ENCODE data around the gene HBB. TPM values are rescaled to one million over a fixed set of nuclear protein-coding genes. Genes with fewer than 3 reads are reported as not detected.

HBB gene
- total RNA-seq, 4 donors from 2014 or later = 1.1 to 2.0 TPM; not detected in 2

- Histone ChIP-seq H3K4me3 (no peak overlapping the region), H3K4me1 (no peaks in the 10 kb centered on the region), H3K27me3 (no peaks in the 10 kb centered on the region), H3K9me3 (no peaks in the 10 kb centered on the region), H3K27ac (no peak overlapping the region), H3K36me3 (no peaks in the 10 kb centered on the region)
- in situ Hi-C loops (cut with MboI; ENCODE audit: low pct_ligation_motif_present in 1 of 4, low pct_unique_long_range_greater_than_20kb in 1 of 4, low sequenced_read_pairs in 3 of 4) = no loop called here
- intact Hi-C loops (cut with DNase I; ENCODE audit: low total_unique reads) = no loop called here
- TF ChIP-seq EP300 (IDR thresholded peaks at IDR 0.05; ENCODE audit: low read depth) = no peak
- 64 to 80% methylated on average over 1 to 2 of the region's 2 CpGs for WGBS, 2 donors (ENCODE audit: low coverage in 1 of 2)
- DNase-seq = no peak
Measured at GRCh38 chr11:5203366-5203765, 23.5 kb downstream of the HBB start.

- Histone ChIP-seq H3K27me3 (no peaks in the 10 kb centered on the region), H3K36me3 (no peaks in the 10 kb centered on the region), H3K4me1 (no peaks in the 10 kb centered on the region), H3K27ac (no peak within 1 kb of the TSS), H3K4me3 (no peak within 1 kb of the TSS), H3K9me3 (no peaks in the 10 kb centered on the region)
- 19 to 29% methylated on average over 1 of the region's 1 CpG for WGBS, 2 donors (ENCODE audit: low coverage in 1 of 2)
- DNase-seq = no peak
- TF ChIP-seq CTCF (IDR thresholded peaks at IDR 0.05) (no peak), POLR2A (IDR thresholded peaks at IDR 0.05) (no peak), EP300 (IDR thresholded peaks at IDR 0.05; ENCODE audit: low read depth) (no peak), POLR2AphosphoS5 (IDR thresholded peaks at IDR 0.05) (no peak)
- intact Hi-C loops (cut with DNase I; ENCODE audit: low total_unique reads) = no loop called here
- in situ Hi-C loops (cut with MboI; ENCODE audit: low pct_ligation_motif_present in 1 of 4, low pct_unique_long_range_greater_than_20kb in 1 of 4, low sequenced_read_pairs in 3 of 4) = no loop called here
Measured at GRCh38 chr11:5200582-5200981, 26.3 kb downstream of the HBB start, which contains the start of gene OR51V1. Gene OR51V1, minus strand, starts transcription at chr11:5200682. Its CDS starts 0 bp downstream, at chr11:5200682.

GRCh38 chr11:5198285-5198684 is 28.6 kb downstream of the HBB start:
- no peaks in the 10 kb centered on the region for H3K4me1 ChIP-seq
- no peak for DNase-seq
- in situ Hi-C loops (cut with MboI; ENCODE audit: low pct_ligation_motif_present in 1 of 4, low pct_unique_long_range_greater_than_20kb in 1 of 4, low sequenced_read_pairs in 3 of 4) (no loop called here), intact Hi-C loops (cut with DNase I; ENCODE audit: low total_unique reads) (no loop called here)
- no peak for TF ChIP-seq POLR2AphosphoS5 (IDR thresholded peaks at IDR 0.05)
- H3K4me3 ChIP-seq = no peak overlapping the region
- H3K27ac ChIP-seq = no peak overlapping the region
- H3K9me3 ChIP-seq = no peaks in the 10 kb centered on the region
- H3K36me3 ChIP-seq = no peaks in the 10 kb centered on the region
- no peaks in the 10 kb centered on the region for H3K27me3 ChIP-seq

- in situ Hi-C loops (cut with MboI; ENCODE audit: low pct_ligation_motif_present in 1 of 4, low pct_unique_long_range_greater_than_20kb in 1 of 4, low sequenced_read_pairs in 3 of 4) (no loop called here), intact Hi-C loops (cut with DNase I; ENCODE audit: low total_unique reads) (no loop called here)
- no peak overlapping the region for H3K4me3 ChIP-seq
- H3K36me3 ChIP-seq = no peaks in the 10 kb centered on the region
- DNase-seq = no peak
- no peaks in the 10 kb centered on the region for H3K4me1 ChIP-seq
- no peaks in the 10 kb centered on the region for H3K9me3 ChIP-seq
- WGBS, 2 donors (ENCODE audit: low coverage in 1 of 2) = 44 to 73% methylated on average over 1 to 3 of the region's 3 CpGs
- H3K27ac ChIP-seq = no peak overlapping the region
- TF ChIP-seq POLR2A (IDR thresholded peaks at IDR 0.05) (no peak), CTCF (IDR thresholded peaks at IDR 0.05) (no peak), POLR2AphosphoS5 (IDR thresholded peaks at IDR 0.05) (no peak), EP300 (IDR thresholded peaks at IDR 0.05; ENCODE audit: low read depth) (no peak)
- no peaks in the 10 kb centered on the region for H3K27me3 ChIP-seq
Measured at GRCh38 chr11:5197536-5197935, 29.3 kb downstream of the HBB start.

- WGBS, 2 donors (ENCODE audit: low coverage in 1 of 2) = 75 to 78% methylated on average over 3 of the region's 3 CpGs
- H3K4me3 ChIP-seq = no peak overlapping the region
- no peak overlapping the region for H3K27ac ChIP-seq
- intact Hi-C loops (cut with DNase I; ENCODE audit: low total_unique reads) (no loop called here), in situ Hi-C loops (cut with MboI; ENCODE audit: low pct_ligation_motif_present in 1 of 4, low pct_unique_long_range_greater_than_20kb in 1 of 4, low sequenced_read_pairs in 3 of 4) (no loop called here)
- H3K9me3 ChIP-seq = no peaks in the 10 kb centered on the region
- DNase-seq = no peak
- H3K4me1 ChIP-seq = no peaks in the 10 kb centered on the region
- no peak for TF ChIP-seq POLR2AphosphoS5 (IDR thresholded peaks at IDR 0.05)
- TF ChIP-seq CTCF (IDR thresholded peaks at IDR 0.05) = no peak
- TF ChIP-seq POLR2A (IDR thresholded peaks at IDR 0.05) = no peak
- no peak for TF ChIP-seq EP300 (IDR thresholded peaks at IDR 0.05; ENCODE audit: low read depth)
- H3K27me3 ChIP-seq = no peaks in the 10 kb centered on the region
- H3K36me3 ChIP-seq = no peaks in the 10 kb centered on the region
Measured at GRCh38 chr11:5196731-5197130, 30.1 kb downstream of the HBB start.

All from transverse colon (tissue), 4 donors.